Tibial artery (tissue), 4 donors: Measurements from ENCODE around the gene ZSCAN21.
"Not testable (repeated sequence)": the region's sequence is repeated elsewhere in the genome, so short reads cannot be mapped to it uniquely, and the experiment has no call there.

ENCODE experiments used
- DNase-seq, 2 donors: peaks; one replicate each; pipeline ENCODE4 v3.0.0-alpha.2; 2019
- H3K27ac ChIP-seq, 2 donors: fragments of 200-600 bp; sonication (generic) in 1 of 2; 1 replicate in 1 of 2; 2 replicates in 1 of 2; pipeline ENCODE4 v1.5.1; 2018 to 2019; ENCODE audit warnings: mild to moderate bottlenecking in 1 of 2
- H3K27me3 ChIP-seq, 2 donors: fragments of 200-600 bp; sonication (generic) in 1 of 2; one replicate each; pipeline versions ENCODE4 v1.5.1 to v1.6.0; 2016 to 2019
- H3K36me3 ChIP-seq, 3 donors: fragments of 200-600 bp; sonication (generic) in 2 of 3; one replicate each; pipeline ENCODE4 v1.5.1; 2016 to 2019; ENCODE audit warnings: mild to moderate bottlenecking in 2 of 3
- H3K4me1 ChIP-seq, 4 donors: fragments of 200-600 bp; sonication (generic) in 2 of 4; 1 replicate in 3 of 4; 2 replicates in 1 of 4; pipeline ENCODE4 v1.5.1; 2016 to 2019
- H3K4me3 ChIP-seq, 2 donors: fragments of 200-600 bp; sonication (generic) in 1 of 2; 1 replicate in 1 of 2; 2 replicates in 1 of 2; pipeline ENCODE4 v1.5.1; 2018 to 2019; ENCODE audit warnings: mild to moderate bottlenecking in 2 of 2
- H3K9me3 ChIP-seq, 3 donors: fragments of 200-600 bp; sonication (generic) in 1 of 3; one replicate each; pipeline ENCODE4 v1.5.1; 2016 to 2019
- intact Hi-C: fragments of 100-400 bp; cut with DNase I; formaldehyde crosslinking; loops from one replicate; pipeline ENCODE4 v1.15.0; 2023; ENCODE audit warnings: low total_unique reads
- TF ChIP-seq, protein P1 (sequence below), 2 experiments: fragments of 200-600 bp in 1 of 2; fragments of 450-650 bp in 1 of 2; IDR thresholded peaks; one replicate each; pipeline ENCODE4 v1.5.1; 2017 to 2019; ENCODE audit warnings: antibody characterized with exemption in 2 of 2, mild to moderate bottlenecking in 1 of 2, moderate library complexity in 1 of 2

Gene ZSCAN21

DNA sequence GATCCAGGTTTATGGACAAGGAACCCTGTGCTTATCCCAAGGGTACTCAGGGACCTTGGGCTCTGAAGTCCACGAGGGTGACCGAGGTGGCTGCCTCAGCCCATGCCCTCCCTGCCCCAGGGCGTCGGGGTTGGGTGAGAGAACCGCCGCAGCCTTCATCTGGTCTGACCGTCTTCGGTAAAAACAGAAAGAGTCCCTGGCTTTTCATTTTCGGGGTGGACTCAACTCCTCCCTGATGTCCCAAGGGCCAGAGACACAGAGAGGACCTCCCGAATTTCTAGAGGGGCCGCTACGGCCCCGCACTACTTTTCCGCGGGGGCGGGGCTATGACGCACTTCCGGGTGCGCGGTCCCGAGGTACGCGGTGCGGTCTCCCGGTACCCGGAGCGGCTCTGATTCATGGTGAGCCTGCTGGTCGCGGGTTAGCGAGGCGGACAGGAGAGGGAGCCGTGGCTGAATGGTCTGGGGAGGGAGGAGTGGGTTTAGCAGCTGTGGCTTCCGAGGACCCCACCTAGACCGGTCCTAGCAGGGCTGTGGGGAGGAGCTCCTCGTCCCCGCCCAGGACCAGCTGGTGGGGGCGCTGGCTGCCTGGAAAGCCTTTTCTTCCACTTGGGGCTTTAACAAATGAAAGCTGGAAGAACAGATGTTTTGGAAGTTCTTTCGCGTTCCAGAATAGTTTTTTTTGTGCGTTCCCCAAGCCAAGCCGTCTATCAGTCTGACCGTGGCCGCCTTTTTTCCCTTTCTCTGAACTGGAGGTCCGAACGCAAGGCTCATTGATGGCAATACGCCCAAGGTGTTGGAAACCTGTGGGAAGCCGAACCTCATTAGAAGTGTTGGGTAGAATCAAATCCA lies at the start of gene ZSCAN21:
Gene ZSCAN21 (plus strand): TSS at position 334 of the 851 bp plus-strand sequence. CDS start 7,233 bp downstream, outside the sequence.
- peak within 1 kb of the TSS; percentile 69 to 97 for H3K4me3 ChIP-seq
- TF ChIP-seq, protein P1, sequence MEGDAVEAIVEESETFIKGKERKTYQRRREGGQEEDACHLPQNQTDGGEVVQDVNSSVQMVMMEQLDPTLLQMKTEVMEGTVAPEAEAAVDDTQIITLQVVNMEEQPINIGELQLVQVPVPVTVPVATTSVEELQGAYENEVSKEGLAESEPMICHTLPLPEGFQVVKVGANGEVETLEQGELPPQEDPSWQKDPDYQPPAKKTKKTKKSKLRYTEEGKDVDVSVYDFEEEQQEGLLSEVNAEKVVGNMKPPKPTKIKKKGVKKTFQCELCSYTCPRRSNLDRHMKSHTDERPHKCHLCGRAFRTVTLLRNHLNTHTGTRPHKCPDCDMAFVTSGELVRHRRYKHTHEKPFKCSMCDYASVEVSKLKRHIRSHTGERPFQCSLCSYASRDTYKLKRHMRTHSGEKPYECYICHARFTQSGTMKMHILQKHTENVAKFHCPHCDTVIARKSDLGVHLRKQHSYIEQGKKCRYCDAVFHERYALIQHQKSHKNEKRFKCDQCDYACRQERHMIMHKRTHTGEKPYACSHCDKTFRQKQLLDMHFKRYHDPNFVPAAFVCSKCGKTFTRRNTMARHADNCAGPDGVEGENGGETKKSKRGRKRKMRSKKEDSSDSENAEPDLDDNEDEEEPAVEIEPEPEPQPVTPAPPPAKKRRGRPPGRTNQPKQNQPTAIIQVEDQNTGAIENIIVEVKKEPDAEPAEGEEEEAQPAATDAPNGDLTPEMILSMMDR (IDR thresholded peaks at IDR 0.05): peak in 1 of 2 experiments; percentile 12
- intact Hi-C loops: loop anchor here (5.0 kb wide), 2 partner anchors 33 to 37 kb away; partner anchors contain the start of gene ZNF3
- no peaks in the 10 kb centered on the region for H3K9me3 ChIP-seq
- H3K27me3 ChIP-seq: no peaks in the 10 kb centered on the region
- H3K27ac ChIP-seq: peak within 1 kb of the TSS; percentile 92 to 98
- DNase-seq: peak; percentile 86 to 90
- H3K36me3 ChIP-seq: peaks cover 0 to 10% (median 0%) of the 10 kb centered on the region in 3 donors
- H3K4me1 ChIP-seq: peaks cover 0 to 15% (median 10%) of the 10 kb centered on the region in 4 donors

DNA sequence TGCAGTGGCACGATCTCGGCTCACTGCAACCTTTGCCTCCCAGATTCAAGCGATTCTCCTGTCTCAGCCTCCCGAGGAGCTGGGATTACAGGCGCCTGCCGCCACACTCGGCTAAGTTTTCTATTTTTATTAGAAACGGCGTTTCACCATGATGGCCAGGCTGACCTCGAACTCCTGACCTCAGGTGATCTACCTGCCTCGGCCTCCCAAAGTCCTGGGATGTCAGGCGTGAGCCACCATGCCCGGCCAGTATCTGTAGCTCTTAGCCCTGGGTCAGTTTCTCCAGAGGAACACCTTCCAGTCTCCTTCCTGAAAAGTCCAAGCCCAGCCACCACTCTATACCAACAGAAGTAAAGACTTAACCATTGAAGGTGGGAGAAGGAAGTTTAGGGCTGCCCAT lies 49.3 kb upstream of the ZSCAN21 start:
- H3K27ac ChIP-seq: no peak overlapping the region
- DNase-seq: peak in 1 of 2 donors; percentile 53
- TF ChIP-seq, protein P1 (IDR thresholded peaks at IDR 0.05): no peak
- no peaks in the 10 kb centered on the region for H3K27me3 ChIP-seq
- no peak overlapping the region for H3K4me3 ChIP-seq
- intact Hi-C loops: no loop called here
- no peaks in the 10 kb centered on the region for H3K36me3 ChIP-seq
- peaks cover 0 to 11% (median 5%) of the 10 kb centered on the region in 4 donors for H3K4me1 ChIP-seq
- H3K9me3 ChIP-seq: no peaks in the 10 kb centered on the region

DNA sequence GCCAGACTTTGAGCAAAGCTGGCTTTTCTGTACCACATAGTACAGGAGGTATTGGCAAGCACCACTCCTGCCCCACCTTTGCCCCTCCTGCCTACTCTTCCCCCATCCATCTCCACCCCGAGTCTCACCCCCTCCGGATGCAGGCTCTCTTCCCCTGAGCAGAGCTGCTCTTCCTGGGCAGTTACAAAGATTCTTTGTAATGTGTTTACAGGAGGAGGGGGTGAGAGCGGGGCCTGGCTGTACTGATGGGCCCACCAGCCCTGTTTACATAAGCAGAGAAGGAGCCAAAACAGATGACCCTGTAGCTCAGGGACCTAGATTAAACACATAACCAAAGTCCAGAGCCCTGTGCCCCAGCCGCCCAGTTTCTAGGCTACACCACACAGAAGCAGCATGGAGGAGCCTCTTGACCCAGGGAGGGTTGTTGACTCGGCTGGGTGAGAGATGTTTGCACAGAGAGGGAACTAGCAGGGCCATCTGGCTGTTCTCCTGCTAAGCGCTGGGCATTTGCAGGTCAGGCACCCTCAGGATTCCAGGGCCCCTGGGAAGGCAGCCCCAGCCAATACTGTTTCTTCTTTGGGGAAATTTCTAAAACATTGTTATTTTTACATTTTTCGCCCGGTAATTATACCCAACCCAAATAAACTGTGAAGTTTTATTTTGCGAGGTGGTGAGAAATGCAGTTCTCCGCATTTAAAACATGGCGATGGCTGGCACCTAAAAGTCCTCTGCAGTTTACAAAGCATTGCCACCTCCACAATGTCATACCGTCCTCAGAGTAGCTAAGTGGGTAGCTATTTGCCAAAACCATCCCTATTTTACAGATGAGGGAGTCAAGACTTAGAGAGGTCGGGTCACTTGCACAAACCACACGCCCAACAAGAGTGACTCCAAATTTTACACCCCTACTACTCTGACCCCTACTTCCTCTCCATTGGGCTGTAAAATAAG lies 45.6 kb upstream of the ZSCAN21 start:
- Histone ChIP-seq H3K36me3 (no peaks in the 10 kb centered on the region), H3K27ac (no peak overlapping the region), H3K27me3 (no peaks in the 10 kb centered on the region), H3K9me3 (no peaks in the 10 kb centered on the region), H3K4me3 (no peak overlapping the region), H3K4me1 (no peaks in the 10 kb centered on the region)
- TF ChIP-seq, protein P1 (IDR thresholded peaks at IDR 0.05): no peak
- no peak for DNase-seq
- intact Hi-C loops: no loop called here

DNA sequence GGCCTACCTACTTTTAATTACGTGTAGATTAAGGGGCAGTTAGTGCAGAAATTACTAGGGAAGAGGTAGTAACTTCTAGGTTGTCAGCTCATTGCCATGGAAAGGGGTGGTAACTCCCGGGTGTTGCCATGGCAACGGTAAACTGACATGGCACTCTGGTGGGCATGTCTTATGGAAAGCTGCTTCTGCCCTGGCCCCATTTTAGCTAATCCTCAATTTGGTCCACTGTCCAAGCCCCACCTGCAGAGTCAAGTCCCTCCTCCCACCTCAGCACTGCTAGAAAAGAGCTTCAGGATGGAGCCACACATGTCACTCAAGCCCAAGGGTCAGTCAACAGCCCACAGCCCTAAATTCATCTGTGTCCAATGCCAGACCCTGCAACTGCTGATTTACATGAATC lies 41.7 kb upstream of the ZSCAN21 start:
- TF ChIP-seq, protein P1 (IDR thresholded peaks at IDR 0.05): no peak
- DNase-seq: no peak
- H3K4me3 ChIP-seq: no peak overlapping the region
- H3K4me1 ChIP-seq: peaks cover 0 to 4% (median 0%) of the 10 kb centered on the region in 4 donors
- intact Hi-C loops: no loop called here
- no peak overlapping the region for H3K27ac ChIP-seq
- no peaks in the 10 kb centered on the region for H3K36me3 ChIP-seq
- no peaks in the 10 kb centered on the region for H3K27me3 ChIP-seq
- no peaks in the 10 kb centered on the region for H3K9me3 ChIP-seq

DNA sequence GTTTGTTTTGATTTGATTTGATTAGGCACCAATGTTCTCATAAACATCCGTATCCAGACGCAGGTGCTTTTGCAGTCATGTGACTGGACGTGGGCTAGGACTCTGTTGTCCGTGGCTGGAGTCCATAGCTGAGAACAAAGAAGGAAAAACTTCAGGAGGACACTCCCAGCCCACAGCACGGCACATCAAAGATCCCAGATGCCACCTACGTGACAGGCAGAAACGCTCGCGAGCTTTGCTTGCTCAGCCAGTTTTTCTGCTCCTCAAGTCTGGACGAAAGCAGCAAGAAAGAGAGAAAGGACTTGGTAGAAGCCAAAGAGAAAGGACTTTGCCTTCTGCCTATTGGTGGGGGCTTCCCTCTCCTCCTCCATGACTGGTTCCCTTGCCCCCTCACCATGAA lies 41.0 kb upstream of the ZSCAN21 start:
- Histone ChIP-seq H3K4me3 (no peak overlapping the region), H3K4me1 (peaks cover 0 to 4% (median 0%) of the 10 kb centered on the region in 4 donors), H3K9me3 (no peaks in the 10 kb centered on the region), H3K36me3 (no peaks in the 10 kb centered on the region), H3K27ac (no peak overlapping the region), H3K27me3 (no peaks in the 10 kb centered on the region)
- intact Hi-C loops: no loop called here
- TF ChIP-seq, protein P1 (IDR thresholded peaks at IDR 0.05): no peak
- DNase-seq: no peak

DNA sequence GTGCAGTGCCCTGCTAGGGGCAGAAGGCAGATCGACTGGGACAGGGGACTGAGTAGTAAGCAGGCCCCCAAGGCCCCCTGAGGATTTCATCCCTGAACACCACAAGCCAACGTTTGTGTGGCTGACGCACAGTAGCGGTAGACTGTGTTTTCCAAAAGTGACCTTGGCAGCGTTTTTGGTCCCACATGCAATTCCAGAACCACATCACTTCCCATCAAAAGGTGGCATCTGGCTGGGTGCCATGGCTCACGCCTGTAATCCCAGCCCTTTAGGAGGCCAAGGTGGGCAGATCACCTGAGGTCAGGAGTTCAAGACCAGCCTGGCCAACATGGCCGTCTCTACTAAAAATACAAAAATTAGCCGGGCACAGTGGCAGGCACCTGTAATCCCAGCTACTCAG lies 39.6 kb upstream of the ZSCAN21 start:
- H3K27ac ChIP-seq, DNase-seq, H3K36me3 ChIP-seq, H3K27me3 ChIP-seq, H3K4me3 ChIP-seq, H3K4me1 ChIP-seq, H3K9me3 ChIP-seq: not testable (repeated sequence)
- intact Hi-C loops: loop anchor here (5.0 to 10.0 kb wide), 3 partner anchors 37 to 415 kb away; partner anchors contain the start of genes COPS6, MEPCE, ZCWPW1 and ZNF3
